GM23338 (cell line): Measurements from ENCODE around the gene RIC8B.

Source experiments
- CREB1 ChIP-seq: fragments of 250-450 bp; sonication (Bioruptor Pico); IDR thresholded peaks from 2 replicates; pipeline ENCODE4 v1.5.0; 2020; ENCODE audit warnings: low read depth, mild to moderate bottlenecking, moderate library complexity
- CTCF ChIP-seq, 2 experiments: fragments of 200-600 bp in 1 of 2; sonication (generic) in 1 of 2; conservative IDR thresholded peaks; 2 replicates each; pipeline versions ENCODE4 v1.5.1 to v1.6.1; 2016 to 2017; ENCODE audit warnings: antibody characterized with exemption in 2 of 2, low read depth in 2 of 2, mild to moderate bottlenecking in 2 of 2, moderate library complexity in 1 of 2
- EZH2 ChIP-seq: fragments of 200-600 bp; sonication (generic); IDR thresholded peaks from one replicate; pipeline ENCODE4 v1.8.0; 2017; ENCODE audit warnings: antibody characterized with exemption, mild to moderate bottlenecking, low read depth; ENCODE audit not compliant: unreplicated experiment
- EZH2phosphoT487 ChIP-seq: fragments of 200-600 bp; sonication (generic); IDR thresholded peaks from one replicate; pipeline ENCODE4 v1.8.1; 2018; ENCODE audit warnings: antibody characterized with exemption; ENCODE audit not compliant: unreplicated experiment
- POLR2AphosphoS5 ChIP-seq: IDR thresholded peaks from 2 replicates; pipeline ENCODE4 v1.6.1; 2016; ENCODE audit warnings: antibody characterized with exemption, low read depth
- REST ChIP-seq: IDR thresholded peaks from one replicate; pipeline ENCODE4 v1.6.1; 2018; ENCODE audit warnings: antibody characterized with exemption; ENCODE audit not compliant: unreplicated experiment
- ZNF331 ChIP-seq: fragments of 250-450 bp; sonication (Bioruptor Pico); IDR thresholded peaks from 2 replicates; pipeline ENCODE4 v1.5.0; 2020; ENCODE audit warnings: low read depth, mild to moderate bottlenecking, moderate library complexity

- TF ChIP-seq POLR2AphosphoS5 (no peak), CTCF (conservative IDR thresholded peaks at IDR 0.05; ENCODE audit: low read depth in 2 of 2) (no peak), REST (no peak), EZH2phosphoT487 (no peak), ZNF331 (CRISPR knock-in tag) (no peak), EZH2 (no peak), CREB1 (CRISPR knock-in tag) (no peak)
These were observed 8.1 kb upstream of the RIC8B start for GRCh38 chr12:106766393-106766826.
